NOMO-1 (cell line): Measurements from ENCODE around the gene SIPA1L3.
A peak's percentile ranks its signal among the peaks of the same experiment; 100 is the strongest.

ENCODE experiments used
- DNase-seq, 2 experiments: peaks; one replicate each; lab custom pipeline; 2025; ENCODE audit not compliant: unreplicated experiment in 2 of 2; lab: John Stamatoyannopoulos, UW

SIPA1L3 gene

GRCh38 chr19:38139122-38139521 lies 232.1 kb downstream of the SIPA1L3 start:
- no peak for DNase-seq

- no peak for DNase-seq
Observed at GRCh38 chr19:38141108-38141507, 234.1 kb downstream of the SIPA1L3 start.

- DNase-seq, result peak in 1 of 2 experiments; percentile 3
Observed at GRCh38 chr19:38142176-38143035, 235.4 kb downstream of the SIPA1L3 start.

- DNase-seq, result no peak
Observed at GRCh38 chr19:38143847-38144246, 236.8 kb downstream of the SIPA1L3 start.

- no peak for DNase-seq
Observed at GRCh38 chr19:38144667-38145066, 237.7 kb downstream of the SIPA1L3 start.

- no peak for DNase-seq
Observed at GRCh38 chr19:38145623-38146022, 238.6 kb downstream of the SIPA1L3 start.

GRCh38 chr19:38148337-38148736 lies 241.3 kb downstream of the SIPA1L3 start:
- no peak for DNase-seq

- DNase-seq, result no peak
Observed at GRCh38 chr19:38149661-38150061, 242.7 kb downstream of the SIPA1L3 start.

GRCh38 chr19:38151242-38151641 lies 244.2 kb downstream of the SIPA1L3 start:
- no peak for DNase-seq

GRCh38 chr19:38152461-38153379 lies 245.7 kb downstream of the SIPA1L3 start:
- no peak for DNase-seq

GRCh38 chr19:38155453-38155852 lies 248.4 kb downstream of the SIPA1L3 start:
- no peak for DNase-seq

- DNase-seq, result no peak
Observed at GRCh38 chr19:38158730-38159129, 251.7 kb downstream of the SIPA1L3 start.

GRCh38 chr19:38162094-38162493 lies 255.1 kb downstream of the SIPA1L3 start:
- no peak for DNase-seq

- DNase-seq, result no peak
Observed at GRCh38 chr19:38162632-38163031, 255.6 kb downstream of the SIPA1L3 start.

- DNase-seq, result no peak
Observed at GRCh38 chr19:38163419-38164290, 256.6 kb downstream of the SIPA1L3 start.

GRCh38 chr19:38164526-38164925 lies 257.5 kb downstream of the SIPA1L3 start:
- no peak for DNase-seq

- no peak for DNase-seq
Observed at GRCh38 chr19:38165335-38165734, 258.3 kb downstream of the SIPA1L3 start.

- no peak for DNase-seq
Observed at GRCh38 chr19:38168637-38169036, 261.6 kb downstream of the SIPA1L3 start.

GRCh38 chr19:38170334-38170733 lies 263.3 kb downstream of the SIPA1L3 start:
- no peak for DNase-seq

GRCh38 chr19:38172001-38172400 lies 265.0 kb downstream of the SIPA1L3 start:
- no peak for DNase-seq
